Heart left ventricle (tissue), 16 donors: ENCODE data around the gene SEC14L1. TPM values are rescaled to one million over a fixed set of nuclear protein-coding genes. Genes with fewer than 3 reads are reported as not detected.

Experiments
- ATAC-seq, 4 donors: fragments of 200-7000 bp; cut with Tn5 transposase; one replicate each; pipeline ENCODE4 v1.9.1; 2020 to 2022; ENCODE audit warnings: moderate library complexity in 4 of 4, mild to moderate bottlenecking in 3 of 4, moderate number of reproducible peaks in 1 of 4
- DNase-seq, 5 donors: peaks; one replicate each; pipeline ENCODE4 v3.0.0-alpha.2; 2020
- H3K27ac ChIP-seq, 12 donors: fragments of 200-600 bp; sonication (generic) in 4 of 12; one replicate each; pipeline versions ENCODE4 v1.5.0 to v1.8.0; 2016 to 2022; ENCODE audit warnings: mild to moderate bottlenecking in 2 of 12
- H3K27me3 ChIP-seq, 9 donors: fragments of 200-600 bp; sonication (generic) in 2 of 9; one replicate each; pipeline versions ENCODE4 v1.5.1 to v1.8.0; 2016 to 2022; ENCODE audit warnings: mild to moderate bottlenecking in 3 of 9
- H3K36me3 ChIP-seq, 9 donors: fragments of 200-600 bp; sonication (generic) in 2 of 9; one replicate each; pipeline versions ENCODE4 v1.5.0 to v1.8.0; 2018 to 2022; ENCODE audit warnings: mild to moderate bottlenecking in 2 of 9
- H3K4me1 ChIP-seq, 12 donors: fragments of 200-600 bp; sonication (generic) in 4 of 12; one replicate each; pipeline versions ENCODE4 v1.5.0 to v1.8.0; 2016 to 2022; ENCODE audit warnings: mild to moderate bottlenecking in 3 of 12
- H3K4me3 ChIP-seq, 12 donors: fragments of 200-600 bp; sonication (generic) in 4 of 12; one replicate each; pipeline versions ENCODE4 v1.5.0 to v1.8.0; 2017 to 2022; ENCODE audit warnings: mild to moderate bottlenecking in 9 of 12, moderate library complexity in 4 of 12
- H3K9me3 ChIP-seq, 12 donors: fragments of 200-600 bp; sonication (generic) in 4 of 12; one replicate each; pipeline versions ENCODE4 v1.5.0 to v1.8.0; 2016 to 2022; ENCODE audit warnings: mild to moderate bottlenecking in 1 of 12
- POLR2A ChIP-seq, 2 donors: fragments of 450-650 bp; IDR thresholded peaks; one replicate each; pipeline ENCODE4 v1.6.1; 2017; ENCODE audit warnings: antibody characterized with exemption in 2 of 2, mild to moderate bottlenecking in 2 of 2, moderate library complexity in 2 of 2
- WGBS, 4 donors: extraction: QIAGEN DNeasy Blood & Tissue Kit in 2 of 4; methylation state at CpG; one replicate each; pipeline versions ENCODE4 v1.1.5 to v1.1.7; 2013 to 2018; 5-methylcytosine and 5-hydroxymethylcytosine counted together
- intact Hi-C, 10 donors: fragments of 100-400 bp; cut with DNase I; formaldehyde crosslinking; loops; one replicate each; pipeline versions ENCODE4 v1.11.1 to v1.14.2; 2022
- polyA plus RNA-seq, 2 donors: library from polyadenylated mRNA; stranded (reverse); fragments of 200-250 nt; gene quantifications; one replicate each; pipeline ENCODE4 v1.2.3, GENCODE V29; 2013
- total RNA-seq, 9 donors: library from RNA; depleted of rRNA in 2 of 9; stranded (reverse); fragments of >200 nt in 2 of 9; fragmentation: NEBNext Ultra II Directional in 3 of 9; extraction: Animal tissue kit (Norgen Biotek cat#: 25700) in 3 of 9; gene quantifications; one replicate each; pipeline versions ENCODE4 v1.1.0 to v1.2.4, GENCODE V29; 2016 to 2023
- TF ChIP-seq, protein P1 (sequence below), 12 donors: fragments of 200-600 bp; sonication (generic) in 4 of 12; IDR thresholded peaks; one replicate each; pipeline versions ENCODE4 v1.5.0 to v1.8.0; 2018 to 2022; ENCODE audit warnings: antibody characterized with exemption in 12 of 12, mild to moderate bottlenecking in 5 of 12
- donor health status: ischemic (EF 13 %, LVEDD 7.1; RV severe dilation, severe dysfunction).
- donor health status: healthy with polysubstance abuse.
- donor health status: DM: no; HTN: yes; CAD: no.
- donor health status: DM: no; HTN: no; CAD: no.
- donor health status: ischemic (EF 25% LVEDD 6.9; RV normal size, moderate dysfunction).
- donor health status: ischemic (EF 25% LVEDD 5.7; RV mildly dilated, moderate dysfunction).
- donor health status: healthy.
- donor health status: DM: yes; HTN: yes; CAD: no.
- donor health status: ischemic (EF 35%, LVEDD 5.7; RV mildly dilated, moderate dysfunction).
- donor health status: nonischemic (EF 11% LVEDD 7.7; RV severe dilation, severe dysfunction).
- donor health status: DM: yes; HTN: yes; CAD: no.
- donor health status: PGD.
- donor health status: ischemic (EF 29% LVEDD 5.4; RV normal size, mild dysfunction).
- donor health status: nonischemic (EF 23%, LVEDD 6.1; RV moderate dilation, normal function).

Gene SEC14L1
- total and polyA plus RNA-seq, 11 donors = 26.6 to 116 (median 53.7) TPM

- H3K4me3 ChIP-seq = no peak overlapping the region
- no peaks in the 10 kb centered on the region for H3K9me3 ChIP-seq
- peaks cover 0 to 39% (median 10%) of the 10 kb centered on the region in 12 donors for H3K4me1 ChIP-seq
- H3K36me3 ChIP-seq = peaks cover 0 to 89% (median 79%) of the 10 kb centered on the region in 9 donors
- WGBS, 4 donors = 88 to 91% (median 89%) methylated on average over 16 of the region's 16 CpGs
- TF ChIP-seq, protein P1, sequence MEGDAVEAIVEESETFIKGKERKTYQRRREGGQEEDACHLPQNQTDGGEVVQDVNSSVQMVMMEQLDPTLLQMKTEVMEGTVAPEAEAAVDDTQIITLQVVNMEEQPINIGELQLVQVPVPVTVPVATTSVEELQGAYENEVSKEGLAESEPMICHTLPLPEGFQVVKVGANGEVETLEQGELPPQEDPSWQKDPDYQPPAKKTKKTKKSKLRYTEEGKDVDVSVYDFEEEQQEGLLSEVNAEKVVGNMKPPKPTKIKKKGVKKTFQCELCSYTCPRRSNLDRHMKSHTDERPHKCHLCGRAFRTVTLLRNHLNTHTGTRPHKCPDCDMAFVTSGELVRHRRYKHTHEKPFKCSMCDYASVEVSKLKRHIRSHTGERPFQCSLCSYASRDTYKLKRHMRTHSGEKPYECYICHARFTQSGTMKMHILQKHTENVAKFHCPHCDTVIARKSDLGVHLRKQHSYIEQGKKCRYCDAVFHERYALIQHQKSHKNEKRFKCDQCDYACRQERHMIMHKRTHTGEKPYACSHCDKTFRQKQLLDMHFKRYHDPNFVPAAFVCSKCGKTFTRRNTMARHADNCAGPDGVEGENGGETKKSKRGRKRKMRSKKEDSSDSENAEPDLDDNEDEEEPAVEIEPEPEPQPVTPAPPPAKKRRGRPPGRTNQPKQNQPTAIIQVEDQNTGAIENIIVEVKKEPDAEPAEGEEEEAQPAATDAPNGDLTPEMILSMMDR (IDR thresholded peaks at IDR 0.05) = no peak
- no peak for TF ChIP-seq POLR2A (IDR thresholded peaks at IDR 0.05)
- intact Hi-C loops = loop anchor here in 2 of 10 donors (10.0 kb wide), 1 partner anchor 120 kb away; no protein-coding TSS in a partner anchor
- DNase-seq (no peak), ATAC-seq (no peak)
- no peak overlapping the region for H3K27ac ChIP-seq
- no peaks in the 10 kb centered on the region for H3K27me3 ChIP-seq
Measured at GRCh38 chr17:77215281-77215680, 74.5 kb downstream of the SEC14L1 start.

DNA sequence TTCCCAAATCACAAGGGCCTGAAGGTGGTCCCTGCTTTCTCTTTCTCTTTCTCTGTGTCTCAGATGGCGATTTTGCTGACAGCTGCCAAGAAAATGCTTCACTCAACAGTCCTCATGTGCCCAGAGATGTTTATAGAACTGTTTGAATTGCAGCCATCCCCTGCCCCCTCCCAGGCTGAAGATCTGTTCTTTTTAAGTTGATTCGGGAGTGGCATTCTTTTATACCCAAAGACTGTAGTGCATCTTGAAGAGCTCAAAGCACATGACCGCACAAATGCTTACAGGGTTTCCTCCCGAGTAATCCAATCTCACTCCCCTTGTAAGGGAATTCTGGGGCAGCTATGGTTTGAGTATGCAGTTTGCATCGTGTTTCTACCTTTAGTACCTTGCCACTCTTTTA is 75.7 kb downstream of the SEC14L1 start:
- intact Hi-C loops = loop anchor here in 2 of 10 donors (10.0 kb wide), 1 partner anchor 122 kb away; no protein-coding TSS in a partner anchor
- H3K9me3 ChIP-seq = no peaks in the 10 kb centered on the region
- no peak for TF ChIP-seq POLR2A (IDR thresholded peaks at IDR 0.05)
- TF ChIP-seq, protein P1 (IDR thresholded peaks at IDR 0.05) = no peak
- peaks cover 0 to 79% (median 68%) of the 10 kb centered on the region in 9 donors for H3K36me3 ChIP-seq
- no peak for ATAC-seq
- DNase-seq = no peak
- H3K4me1 ChIP-seq = peaks cover 0 to 37% (median 6%) of the 10 kb centered on the region in 12 donors
- no peak overlapping the region for H3K4me3 ChIP-seq
- 46 to 56% (median 50%) methylated on average over 5 of the region's 5 CpGs for WGBS, 4 donors
- H3K27me3 ChIP-seq = no peaks in the 10 kb centered on the region
- H3K27ac ChIP-seq = no peak overlapping the region

DNA sequence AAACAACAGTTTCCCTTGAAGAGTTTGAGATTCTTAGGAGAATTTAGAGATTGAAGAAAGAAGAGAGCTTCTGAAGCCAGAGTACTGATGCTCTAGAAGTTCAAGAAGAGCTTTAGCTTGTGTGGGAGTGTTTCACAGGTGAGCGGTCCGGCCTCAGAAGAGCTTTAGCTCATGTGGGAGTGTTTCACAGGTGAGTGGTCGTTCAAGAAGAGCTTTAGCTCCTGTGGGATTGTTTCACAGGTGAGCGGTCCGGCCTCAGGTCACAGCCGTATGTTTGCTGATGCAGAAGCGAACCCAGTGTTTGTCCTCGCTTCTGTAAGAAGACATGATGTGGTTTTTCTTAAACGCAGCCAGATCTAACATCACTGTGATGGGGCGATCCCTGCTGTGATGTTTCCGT is 76.4 kb downstream of the SEC14L1 start:
- Histone ChIP-seq H3K36me3 (peaks cover 0 to 75% (median 61%) of the 10 kb centered on the region in 9 donors), H3K27me3 (no peaks in the 10 kb centered on the region), H3K4me1 (peaks cover 0 to 37% (median 6%) of the 10 kb centered on the region in 12 donors), H3K27ac (no peak overlapping the region), H3K9me3 (no peaks in the 10 kb centered on the region), H3K4me3 (no peak overlapping the region)
- intact Hi-C loops = loop anchor here in 2 of 10 donors (10.0 kb wide), 1 partner anchor 122 kb away; no protein-coding TSS in a partner anchor
- TF ChIP-seq, protein P1 (IDR thresholded peaks at IDR 0.05) = no peak
- TF ChIP-seq POLR2A (IDR thresholded peaks at IDR 0.05) = no peak
- ATAC-seq = no peak
- DNase-seq = no peak
- 91 to 94% (median 92%) methylated on average over 11 of the region's 11 CpGs for WGBS, 4 donors

DNA sequence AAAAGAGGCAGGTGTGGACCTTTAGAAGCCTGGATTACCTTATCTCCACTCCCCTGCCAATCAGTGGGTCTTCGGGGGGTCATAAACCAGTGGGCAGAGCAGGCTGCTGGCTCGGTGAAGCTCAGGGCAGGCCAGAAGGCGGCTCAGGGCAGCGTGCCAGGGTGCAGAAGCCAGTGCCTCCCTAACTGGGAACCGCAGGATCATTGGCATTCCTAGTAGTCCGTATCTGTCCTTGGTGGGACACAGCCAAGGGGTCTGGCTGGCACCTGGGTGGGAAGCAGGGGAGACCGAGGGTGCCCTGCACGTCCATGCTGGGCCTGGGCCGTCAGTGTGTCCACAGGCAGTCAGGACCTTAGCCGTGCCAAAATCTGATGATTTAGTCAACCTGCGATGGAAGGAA is 76.8 kb downstream of the SEC14L1 start:
- TF ChIP-seq POLR2A (IDR thresholded peaks at IDR 0.05) = no peak
- TF ChIP-seq, protein P1 (IDR thresholded peaks at IDR 0.05) = no peak
- intact Hi-C loops = loop anchor here in 2 of 10 donors (10.0 kb wide), 1 partner anchor 123 kb away; no protein-coding TSS in a partner anchor
- Histone ChIP-seq H3K27me3 (no peaks in the 10 kb centered on the region), H3K27ac (no peak overlapping the region), H3K4me1 (peaks cover 0 to 36% (median 6%) of the 10 kb centered on the region in 12 donors), H3K9me3 (no peaks in the 10 kb centered on the region), H3K4me3 (no peak overlapping the region), H3K36me3 (peaks cover 0 to 70% (median 57%) of the 10 kb centered on the region in 9 donors)
- DNase-seq (no peak), ATAC-seq (peak in 2 of 4 donors; percentile 11 to 23)
- WGBS, 4 donors = 60 to 82% (median 62%) methylated on average over 11 of the region's 11 CpGs
